Measurements from ENCODE around the gene HSD17B14. TPM values are rescaled to one million over a fixed set of nuclear protein-coding genes. Genes with fewer than 3 reads are reported as not detected.

Gene HSD17B14
- total and polyA plus RNA-seq, 9 of the 15 experiments (the other 6 are each of a cell fraction or from before 2014, with no cell fraction given), result 0.16 TPM; not detected in 8

GRCh38 chr19:48835734-48836088 lies 580 bp downstream of the HSD17B14 start (continued):
- TF ChIP-seq ILK (tag; IDR thresholded peaks at IDR 0.05; ENCODE audit: borderline replicate concordance, low read depth) (no peak), BRD9 (IDR thresholded peaks at IDR 0.05; ENCODE audit: low read depth, partially characterized antibody) (no peak), MXD1 (CRISPR knock-in tag; IDR thresholded peaks at IDR 0.05; ENCODE audit: borderline replicate concordance, poor library complexity, severe bottlenecking) (no peak), NCOA1 (IDR thresholded peaks at IDR 0.05; ENCODE audit: low read depth) (0 out of 2 replicates have a peak, but pooled peaks have one; percentile 25), HDAC3 (IDR thresholded peaks at IDR 0.05; ENCODE audit: borderline replicate concordance, partially characterized antibody) (no peak), THAP7 (CRISPR knock-in tag; IDR thresholded peaks at IDR 0.05) (no peak), EZH2 (IDR thresholded peaks at IDR 0.05; ENCODE audit: borderline replicate concordance, low read depth, low read length) (no peak), ZNF518B (CRISPR knock-in tag; IDR thresholded peaks at IDR 0.05) (no peak), ETS2 (tag; IDR thresholded peaks at IDR 0.05; ENCODE audit: borderline replicate concordance, poor library complexity, severe bottlenecking) (no peak), STAT5B (CRISPR knock-in tag; IDR thresholded peaks at IDR 0.05) (no peak)

Measured in K562 (cell line).